Trophoblast cell (in vitro differentiated cells and primary cell): ENCODE measurements around the gene ZBTB20.

Experiments
- DNase-seq, 2 donors: peaks; one replicate each; pipeline ENCODE4 v3.0.0-alpha.2; 2016
- H2AFZ ChIP-seq: 2 replicates; pipeline ENCODE4 v1.6.1; 2013; ENCODE audit warnings: low read length, moderate library complexity, mild to moderate bottlenecking; ENCODE audit not compliant: insufficient read depth, poor library complexity
- H2AK5ac ChIP-seq: 2 replicates; pipeline ENCODE4 v1.6.1; 2013; ENCODE audit warnings: mild to moderate bottlenecking, low read length
- H2BK120ac ChIP-seq: 2 replicates; pipeline ENCODE4 v1.6.1; 2013; ENCODE audit warnings: low read length, mild to moderate bottlenecking, moderate library complexity; ENCODE audit not compliant: insufficient read depth, poor library complexity
- H2BK12ac ChIP-seq: 2 replicates; pipeline ENCODE4 v1.6.1; 2013; ENCODE audit warnings: mild to moderate bottlenecking, low read length, moderate library complexity
- H2BK5ac ChIP-seq: 2 replicates; pipeline ENCODE4 v1.6.1; 2013; ENCODE audit warnings: low read length, low read depth, moderate library complexity, mild to moderate bottlenecking; ENCODE audit not compliant: poor library complexity
- H3K14ac ChIP-seq: 2 replicates; pipeline ENCODE4 v1.6.1; 2013; ENCODE audit warnings: mild to moderate bottlenecking, low read length
- H3K18ac ChIP-seq: 2 replicates; pipeline ENCODE4 v1.6.1; 2013; ENCODE audit warnings: mild to moderate bottlenecking, low read length
- H3K23ac ChIP-seq: 2 replicates; pipeline ENCODE4 v1.6.1; 2013; ENCODE audit warnings: low read length
- H3K27ac ChIP-seq: 2 replicates; pipeline ENCODE4 v1.5.1; 2013; ENCODE audit warnings: low read depth, mild to moderate bottlenecking, inconsistent platforms, low read length, moderate library complexity
- H3K27me3 ChIP-seq: 2 replicates; pipeline ENCODE4 v1.6.1; 2013; ENCODE audit warnings: inconsistent platforms, mild to moderate bottlenecking, low read length, moderate library complexity; ENCODE audit not compliant: insufficient read depth
- H3K36me3 ChIP-seq, 2 experiments: 1 replicate in 1 of 2; 2 replicates in 1 of 2; pipeline ENCODE4 v1.6.1; 2013; ENCODE audit warnings: low read length in 2 of 2, mild to moderate bottlenecking in 2 of 2, moderate library complexity in 1 of 2; ENCODE audit not compliant: insufficient read depth in 2 of 2, control insufficient read depth in 1 of 2
- H3K4ac ChIP-seq: 2 replicates; pipeline ENCODE4 v1.6.1; 2013; ENCODE audit warnings: low read depth, mild to moderate bottlenecking, low read length, moderate library complexity
- H3K4me1 ChIP-seq, 2 experiments: 1 replicate in 1 of 2; 2 replicates in 1 of 2; pipeline ENCODE4 v1.6.1; 2013; ENCODE audit warnings: low read length in 2 of 2, mild to moderate bottlenecking in 2 of 2, moderate library complexity in 1 of 2; ENCODE audit not compliant: insufficient read depth in 2 of 2, control insufficient read depth in 1 of 2
- H3K4me2 ChIP-seq: 2 replicates; pipeline ENCODE4 v1.6.1; 2013; ENCODE audit warnings: inconsistent platforms, mild to moderate bottlenecking, low read length, moderate library complexity
- H3K4me3 ChIP-seq: 2 replicates; pipeline ENCODE4 v1.5.1; 2013; ENCODE audit warnings: mild to moderate bottlenecking, low read depth, low read length, inconsistent platforms
- H3K79me1 ChIP-seq: one replicate; pipeline ENCODE4 v1.6.1; 2013; ENCODE audit warnings: low read length
- H3K79me2 ChIP-seq: 2 replicates; pipeline ENCODE4 v1.6.1; 2013; ENCODE audit warnings: low read length, mild to moderate bottlenecking; ENCODE audit not compliant: control insufficient read depth, insufficient read depth, poor library complexity
- H3K9ac ChIP-seq: 2 replicates; pipeline ENCODE4 v1.6.1; 2013; ENCODE audit warnings: mild to moderate bottlenecking, low read length
- H3K9me3 ChIP-seq: 2 replicates; pipeline ENCODE4 v1.6.1; 2013; ENCODE audit warnings: low read depth, mild to moderate bottlenecking, control low read depth, inconsistent platforms, low read length; ENCODE audit not compliant: insufficient read depth
- H4K12ac ChIP-seq: 2 replicates; pipeline ENCODE4 v1.6.1; 2013; ENCODE audit warnings: low read depth, mild to moderate bottlenecking, low read length, moderate library complexity
- H4K8ac ChIP-seq: 2 replicates; pipeline ENCODE4 v1.6.1; 2013; ENCODE audit warnings: low read depth, mild to moderate bottlenecking, low read length, moderate library complexity
- H4K91ac ChIP-seq: one replicate; pipeline ENCODE4 v1.6.1; 2013; ENCODE audit warnings: low read depth, mild to moderate bottlenecking, low read length, moderate library complexity
- WGBS: extraction: QIAGEN DNeasy Blood & Tissue Kit; methylation state at CpG from one replicate; pipeline ENCODE4 v1.1.7; 2013; ENCODE audit warnings: missing lambda C conversion rate; ENCODE audit not compliant: insufficient read length, insufficient coverage; ENCODE audit errors: extremely low coverage; 5-methylcytosine and 5-hydroxymethylcytosine counted together

Gene ZBTB20

DNA sequence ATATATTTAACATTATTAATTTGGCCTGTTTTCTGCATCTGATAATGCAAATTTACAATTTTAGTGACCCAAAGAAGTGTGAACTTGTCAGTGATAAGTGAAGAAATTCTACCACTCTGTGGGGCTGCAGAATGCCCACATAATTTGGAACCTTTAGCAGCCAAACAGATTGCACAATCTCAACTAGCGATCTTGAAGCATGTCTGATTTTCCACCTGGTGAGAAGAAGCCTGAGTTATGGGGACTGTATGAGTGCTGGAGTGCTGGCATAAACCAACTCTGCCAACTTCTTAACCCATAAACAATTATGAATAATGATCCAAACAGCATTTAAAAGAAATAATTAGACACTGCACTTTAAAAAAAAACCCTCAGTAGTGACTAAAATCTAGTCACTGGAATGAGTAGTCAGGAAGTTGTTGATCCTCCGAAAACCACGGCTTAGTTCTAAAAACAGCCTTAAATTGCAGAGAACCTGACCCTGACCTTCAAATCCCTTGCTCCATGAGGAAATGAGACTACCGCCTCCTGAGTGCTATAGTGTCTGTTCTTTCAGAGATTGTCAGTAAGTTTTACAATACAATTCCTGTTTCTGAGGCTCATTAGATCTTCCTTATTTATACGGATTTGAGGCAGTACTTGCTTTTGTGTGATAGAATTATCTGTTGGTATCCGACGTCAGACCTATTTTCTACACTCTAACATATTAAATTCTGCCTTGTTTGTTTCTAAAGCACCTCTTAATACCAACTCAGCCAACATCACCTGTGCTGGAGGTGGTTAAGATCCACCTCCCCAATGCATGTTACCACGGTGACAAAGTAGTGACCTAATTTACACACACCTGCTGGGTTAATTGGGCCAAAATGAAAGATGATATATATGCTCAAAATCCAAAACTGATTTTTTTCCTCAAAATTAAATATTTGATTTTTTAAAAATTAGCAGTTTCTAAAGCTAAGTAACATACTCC is 267.7 kb downstream of the ZBTB20 start:
- no peak overlapping the region for H2BK12ac ChIP-seq
- H2BK5ac ChIP-seq, result no peak overlapping the region
- no peak overlapping the region for H3K14ac ChIP-seq
- H3K79me2 ChIP-seq, result no peaks in the 10 kb centered on the region
- no peak overlapping the region for H3K27ac ChIP-seq
- H3K4ac ChIP-seq, result no peak overlapping the region
- H4K91ac ChIP-seq, result no peak overlapping the region
- no CpG with 5 or more reads among the region's 8 CpGs for WGBS
- H3K9ac ChIP-seq, result no peak overlapping the region
- H3K4me2 ChIP-seq, result no peak overlapping the region
- no peak overlapping the region for H2AK5ac ChIP-seq
- H3K23ac ChIP-seq, result no peak overlapping the region
- H2AFZ ChIP-seq, result no peak overlapping the region
- H3K79me1 ChIP-seq, result no peaks in the 10 kb centered on the region
- H3K18ac ChIP-seq, result no peak overlapping the region
- no peak overlapping the region for H2BK120ac ChIP-seq
- H3K36me3 ChIP-seq, result no peaks in the 10 kb centered on the region
- H4K8ac ChIP-seq, result no peak overlapping the region
- no peaks in the 10 kb centered on the region for H3K9me3 ChIP-seq
- peak in 1 of 2 donors; percentile 3 for DNase-seq
- H3K27me3 ChIP-seq, result no peaks in the 10 kb centered on the region
- H4K12ac ChIP-seq, result no peak overlapping the region
- H3K4me3 ChIP-seq, result no peak overlapping the region
- no peaks in the 10 kb centered on the region for H3K4me1 ChIP-seq

DNA sequence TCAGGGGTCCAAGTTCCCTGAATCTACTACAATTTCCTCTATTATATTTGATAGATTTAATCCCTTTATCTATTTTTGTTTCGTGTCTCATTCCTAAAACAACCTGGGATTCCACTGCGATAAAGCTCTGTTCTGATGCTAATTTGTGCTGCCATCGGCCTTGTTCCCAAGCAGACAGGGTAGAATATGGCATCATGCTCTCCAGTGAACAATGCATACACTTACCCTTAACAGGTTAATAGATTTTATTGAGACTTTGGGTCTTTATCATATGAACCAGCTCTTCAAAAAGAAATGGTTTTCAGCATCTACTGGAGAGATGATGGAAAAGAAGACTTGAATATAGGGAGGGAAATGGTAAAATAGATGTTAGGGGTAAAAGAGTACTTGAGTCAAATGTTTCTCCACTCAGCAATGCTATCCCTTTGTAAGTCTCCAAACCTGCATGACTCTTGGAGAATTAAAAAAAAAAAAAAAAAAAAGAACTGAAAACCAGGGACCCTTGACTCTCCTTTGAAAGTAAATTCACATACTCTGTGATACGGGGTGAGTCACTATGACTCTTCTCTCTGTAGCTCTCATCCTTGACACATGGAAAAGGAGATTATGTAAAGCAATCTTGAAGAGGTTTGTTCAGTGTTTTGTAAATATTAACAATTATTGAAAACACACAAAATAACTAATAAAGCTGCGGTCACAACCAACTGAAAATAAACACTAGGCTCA is 268.8 kb downstream of the ZBTB20 start:
- no peaks in the 10 kb centered on the region for H3K36me3 ChIP-seq
- no peak overlapping the region for H2BK5ac ChIP-seq
- no peak overlapping the region for H3K9ac ChIP-seq

DNA sequence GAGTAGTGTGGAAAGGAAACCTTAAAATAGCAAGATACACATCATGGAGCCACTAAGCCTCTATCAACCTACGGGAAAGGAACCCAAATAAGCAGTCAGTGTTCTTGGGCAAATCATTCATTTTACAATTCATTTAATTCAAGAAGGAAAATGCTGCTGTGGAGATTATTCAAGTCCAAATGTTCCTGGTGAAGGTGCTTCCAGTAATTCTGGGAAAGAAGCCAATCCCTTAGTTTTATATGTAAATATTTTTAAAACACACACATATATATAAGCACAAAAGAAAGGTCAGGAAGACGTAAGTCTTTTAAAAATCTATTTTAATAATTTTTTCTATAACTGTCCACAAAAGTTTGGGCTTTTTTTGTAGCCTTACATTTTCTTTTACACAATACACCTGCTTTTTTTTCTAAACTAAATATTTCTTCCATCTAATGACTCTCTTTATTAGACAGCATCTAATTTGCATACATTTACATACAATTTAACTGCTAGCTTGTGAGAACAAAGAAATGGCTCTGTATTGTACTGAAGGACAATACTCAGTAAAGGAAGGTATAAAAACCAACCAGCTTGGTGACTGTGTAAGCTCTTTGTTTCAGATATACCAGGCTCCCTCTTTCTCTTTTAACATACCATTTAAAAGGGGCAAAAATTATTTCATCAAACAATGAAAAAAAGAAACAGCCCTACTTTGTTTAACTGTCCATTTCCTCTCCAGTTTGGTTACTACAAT is 269.5 kb downstream of the ZBTB20 start:
- Histone ChIP-seq H4K91ac (no peak overlapping the region), H3K4me3 (no peak overlapping the region), H3K4me2 (no peak overlapping the region), H3K4ac (no peak overlapping the region), H2AFZ (no peak overlapping the region), H3K27ac (no peak overlapping the region), H2BK120ac (no peak overlapping the region), H3K14ac (no peak overlapping the region), H3K79me1 (no peaks in the 10 kb centered on the region), H3K18ac (no peak overlapping the region), H3K23ac (no peak overlapping the region), H2BK5ac (no peak overlapping the region), H3K9ac (no peak overlapping the region), H3K36me3 (no peaks in the 10 kb centered on the region), H4K8ac (no peak overlapping the region), H2BK12ac (no peak overlapping the region), H3K79me2 (no peaks in the 10 kb centered on the region), H4K12ac (no peak overlapping the region), H3K27me3 (no peaks in the 10 kb centered on the region), H2AK5ac (no peak overlapping the region), H3K4me1 (no peaks in the 10 kb centered on the region), H3K9me3 (no peaks in the 10 kb centered on the region)
- DNase-seq, result no peak
- WGBS, result no CpG with 5 or more reads among the region's 2 CpGs

More for the DNA sequence above, 268.8 kb downstream of the ZBTB20 start:
- Histone ChIP-seq H3K27me3 (no peaks in the 10 kb centered on the region), H3K18ac (no peak overlapping the region), H2AFZ (no peak overlapping the region), H3K79me1 (no peaks in the 10 kb centered on the region), H2AK5ac (no peak overlapping the region), H3K4me2 (no peak overlapping the region), H3K4me3 (no peak overlapping the region), H4K12ac (no peak overlapping the region), H3K23ac (no peak overlapping the region), H2BK12ac (no peak overlapping the region), H3K4ac (no peak overlapping the region), H3K14ac (no peak overlapping the region), H3K9me3 (no peaks in the 10 kb centered on the region), H3K4me1 (no peaks in the 10 kb centered on the region), H4K8ac (no peak overlapping the region), H3K79me2 (no peaks in the 10 kb centered on the region), H2BK120ac (no peak overlapping the region), H4K91ac (no peak overlapping the region), H3K27ac (no peak overlapping the region)
- no CpG with 5 or more reads among the region's 5 CpGs for WGBS
- DNase-seq, result no peak

DNA sequence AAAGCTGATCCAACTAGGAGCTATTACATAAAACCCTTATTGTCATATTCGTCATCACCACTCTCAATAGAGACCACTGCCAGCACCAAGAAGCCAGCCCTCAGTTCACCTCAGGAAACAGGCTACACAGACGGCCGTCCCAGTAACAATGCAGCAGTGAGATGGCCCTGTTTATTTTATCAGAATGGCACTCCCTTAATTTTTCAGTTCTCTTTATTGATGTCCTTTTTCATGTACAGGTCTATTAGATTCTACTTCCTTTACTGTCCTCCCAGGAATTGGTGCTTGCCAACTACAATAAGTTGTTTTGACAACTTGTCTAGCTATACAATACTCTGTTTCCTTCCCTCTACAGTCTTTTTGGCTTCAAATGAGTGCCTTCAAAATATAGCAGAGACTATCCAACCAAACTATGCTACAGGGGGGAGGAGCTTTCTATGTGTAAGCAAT is 272.5 kb downstream of the ZBTB20 start:
- no peak overlapping the region for H4K12ac ChIP-seq
- no CpG with 5 or more reads among the region's 3 CpGs for WGBS
- no peak overlapping the region for H2AFZ ChIP-seq
- no peak overlapping the region for H4K91ac ChIP-seq
- no peaks in the 10 kb centered on the region for H3K36me3 ChIP-seq
- no peak overlapping the region for H2BK5ac ChIP-seq
- H2AK5ac ChIP-seq, result no peak overlapping the region
- DNase-seq, result no peak
- H2BK12ac ChIP-seq, result no peak overlapping the region
- no peaks in the 10 kb centered on the region for H3K9me3 ChIP-seq
- no peak overlapping the region for H3K23ac ChIP-seq
- no peaks in the 10 kb centered on the region for H3K4me1 ChIP-seq
- no peak overlapping the region for H3K9ac ChIP-seq
- H3K14ac ChIP-seq, result no peak overlapping the region
- H3K4me3 ChIP-seq, result no peak overlapping the region
- H3K27ac ChIP-seq, result no peak overlapping the region
- H3K27me3 ChIP-seq, result no peaks in the 10 kb centered on the region
- H2BK120ac ChIP-seq, result no peak overlapping the region
- no peak overlapping the region for H3K4ac ChIP-seq
- H3K4me2 ChIP-seq, result no peak overlapping the region
- H3K79me1 ChIP-seq, result no peaks in the 10 kb centered on the region
- H3K18ac ChIP-seq, result no peak overlapping the region
- no peaks in the 10 kb centered on the region for H3K79me2 ChIP-seq
- no peak overlapping the region for H4K8ac ChIP-seq
